Measurements from ENCODE around the gene RNF4.
A peak's percentile ranks its signal among the peaks of the same experiment; 100 is the strongest.
"Not testable (repeated sequence)": the region's sequence is repeated elsewhere in the genome, so short reads cannot be mapped to it uniquely, and the experiment has no call there.

RNF4 gene

GRCh38 chr4:2459589-2460349, 9.1 kb upstream of the RNF4 start:
- no peak for DNase-seq

DNA sequence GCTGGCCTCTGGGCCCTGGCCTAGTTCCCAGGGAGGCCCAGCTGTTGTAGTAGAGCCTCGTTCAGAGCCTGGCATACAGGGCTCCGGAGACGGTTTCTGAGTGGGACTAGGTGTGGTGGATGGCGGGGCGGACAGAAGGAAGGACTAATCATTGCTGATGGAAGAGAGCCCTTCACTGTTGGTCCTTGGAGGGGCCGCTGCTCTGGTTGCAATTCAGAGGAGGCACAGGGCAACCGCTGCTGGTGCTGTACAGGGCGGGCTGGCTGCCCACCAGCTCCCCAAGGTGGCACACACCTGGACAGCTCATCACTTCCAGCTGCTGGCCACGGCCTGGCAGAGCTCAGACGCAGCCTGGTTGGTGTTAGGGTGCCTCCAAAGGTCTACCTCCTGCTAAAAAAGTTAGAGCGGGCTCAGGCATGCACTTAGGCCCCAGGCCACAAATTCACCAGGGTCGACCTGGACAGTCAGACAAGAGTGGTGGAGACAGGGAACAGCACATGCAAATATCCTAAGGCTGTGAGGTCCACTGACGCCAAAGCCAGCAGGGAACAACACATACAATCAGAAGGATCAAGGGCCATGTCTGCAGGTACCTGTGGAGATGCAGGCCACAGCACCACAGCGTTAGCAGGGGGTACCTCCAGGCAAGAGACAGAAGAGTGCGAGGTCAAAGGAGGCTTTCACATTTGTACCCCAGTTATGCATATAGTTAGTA, 7.5 kb upstream of the RNF4 start:
- DNase-seq = peak in 1 of 2 experiments; percentile 24

GRCh38 chr4:2462218-2462991, 6.5 kb upstream of the RNF4 start:
- peak; percentile 36 to 85 for DNase-seq

DNA sequence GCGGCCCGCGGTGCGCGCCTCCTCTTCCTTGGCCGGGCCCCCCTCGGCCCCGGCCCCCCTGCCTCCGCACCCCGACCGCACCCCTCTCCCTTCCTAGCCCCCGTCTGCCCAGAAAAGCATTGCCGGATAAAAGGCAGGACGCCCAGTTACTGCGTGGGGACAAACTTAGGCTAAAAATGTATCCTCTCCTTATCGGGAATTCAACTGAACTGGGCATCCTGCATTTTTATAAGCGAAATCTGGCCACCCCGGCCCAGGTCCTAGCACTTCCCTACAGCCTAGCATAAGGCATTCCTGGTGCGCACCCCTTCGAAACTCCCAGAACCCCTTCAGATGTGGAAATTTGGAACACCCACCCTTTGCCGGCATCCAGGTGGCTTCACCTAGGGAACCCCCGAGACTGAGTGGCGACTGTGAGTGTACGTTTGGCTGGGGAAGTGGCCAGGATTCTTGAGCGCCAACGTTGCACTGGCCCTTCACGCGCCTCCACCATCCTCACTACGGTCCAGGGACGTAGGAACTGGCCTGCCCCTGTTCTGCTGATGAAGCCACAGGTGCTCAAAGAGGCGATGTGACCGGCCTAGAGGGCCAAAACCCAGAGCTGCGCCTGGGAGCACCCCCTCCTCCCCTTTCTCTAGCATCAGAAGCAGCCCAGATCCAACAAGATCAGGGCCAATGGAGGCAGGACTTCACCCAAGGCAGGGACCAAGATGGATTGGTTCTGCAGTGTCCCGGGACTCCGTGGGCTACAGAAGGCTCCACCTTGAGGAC, 5.7 kb upstream of the RNF4 start:
- DNase-seq = no peak

GRCh38 chr4:2465032-2465431, 3.9 kb upstream of the RNF4 start:
- no peak for DNase-seq

DNA sequence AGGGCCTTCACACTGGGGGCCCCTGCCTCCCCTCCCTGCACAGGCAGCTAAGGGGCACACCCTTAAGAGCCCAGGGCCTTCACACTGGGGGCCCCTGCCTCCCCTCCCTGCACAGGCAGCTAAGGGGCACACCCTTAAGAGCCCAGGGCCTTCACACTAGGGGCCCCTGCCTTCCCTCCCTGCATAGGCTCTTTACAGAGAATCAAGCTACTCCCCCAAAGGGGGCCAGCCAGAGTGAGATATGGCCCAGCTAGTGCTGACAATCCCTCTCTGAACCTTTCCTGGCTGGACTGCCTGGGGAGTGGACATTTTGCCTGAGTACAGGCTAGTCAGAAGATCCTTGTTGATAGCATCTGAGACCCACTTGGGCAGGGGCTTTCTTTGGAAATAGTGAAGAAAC, 3.4 kb upstream of the RNF4 start:
- not testable (repeated sequence) for DNase-seq

DNA sequence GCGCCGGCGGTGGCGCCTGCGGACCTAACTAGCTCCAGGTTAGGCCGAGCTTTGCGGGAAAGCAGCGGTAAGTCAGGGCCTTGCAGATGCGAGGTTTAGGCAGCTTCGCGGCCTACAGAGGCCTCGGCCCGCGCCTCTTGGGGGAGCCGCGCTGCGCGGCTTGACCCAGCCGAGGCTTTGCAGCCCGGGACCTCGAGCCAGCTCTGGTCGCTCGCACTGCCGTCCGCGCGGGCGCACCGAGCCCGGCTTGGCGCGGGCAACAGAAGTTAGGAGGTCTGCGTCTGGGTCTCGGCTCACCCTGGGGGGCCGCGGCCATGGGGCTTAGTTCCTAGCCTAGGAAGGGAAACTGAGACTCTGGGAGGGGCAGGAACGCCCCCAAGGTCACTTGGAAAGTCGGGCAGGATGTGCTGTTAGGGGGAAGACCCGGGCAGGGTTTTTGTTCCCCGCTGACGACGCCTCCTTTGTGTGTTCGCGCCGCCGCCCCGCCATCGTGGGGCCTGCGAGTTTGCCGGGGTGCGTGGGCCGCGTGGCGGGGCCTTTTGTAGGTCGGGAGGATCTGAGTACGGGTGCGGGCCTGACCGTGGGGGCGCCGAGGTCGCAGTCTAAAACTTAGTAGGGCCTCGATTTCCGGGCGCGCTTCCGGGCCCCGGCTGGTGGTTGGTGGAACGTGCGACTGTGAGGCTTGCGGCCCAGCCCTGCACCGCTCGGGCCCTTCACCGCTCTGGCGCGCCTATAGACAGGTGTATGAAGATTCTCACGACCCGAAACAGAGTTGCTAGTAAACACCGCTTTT, 482 bp downstream of the RNF4 start:
- peak in 1 of 2 experiments; percentile 56 for DNase-seq

GRCh38 chr4:2470791-2471190, 1.9 kb downstream of the RNF4 start:
- no peak for DNase-seq

GRCh38 chr4:2472187-2472586, 3.3 kb downstream of the RNF4 start:
- DNase-seq = no peak

GRCh38 chr4:2478229-2478628, 9.3 kb downstream of the RNF4 start:
- DNase-seq = no peak

DNA sequence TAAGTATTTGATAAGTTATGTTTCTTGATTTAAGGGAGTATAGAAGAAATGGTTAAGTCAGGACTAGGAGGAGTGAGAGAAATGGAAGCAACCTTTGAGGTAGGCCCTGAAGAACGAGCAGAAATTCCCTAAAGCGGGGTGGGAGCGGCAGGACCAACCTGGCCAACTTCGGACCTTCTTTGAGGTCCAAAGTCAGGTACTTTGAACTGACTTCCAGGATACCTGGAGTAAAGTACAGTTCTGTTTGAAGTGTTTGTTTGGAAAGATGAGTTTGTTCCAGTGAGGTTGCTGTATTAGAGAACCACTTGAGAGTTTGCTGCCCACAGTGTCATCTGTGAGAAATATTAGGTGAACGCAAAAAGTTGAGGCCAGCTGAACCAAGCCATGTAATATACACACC, 11.7 kb downstream of the RNF4 start:
- no peak for DNase-seq

- no peak for DNase-seq
Observed at GRCh38 chr4:2482192-2482591, 13.3 kb downstream of the RNF4 start.

DNA sequence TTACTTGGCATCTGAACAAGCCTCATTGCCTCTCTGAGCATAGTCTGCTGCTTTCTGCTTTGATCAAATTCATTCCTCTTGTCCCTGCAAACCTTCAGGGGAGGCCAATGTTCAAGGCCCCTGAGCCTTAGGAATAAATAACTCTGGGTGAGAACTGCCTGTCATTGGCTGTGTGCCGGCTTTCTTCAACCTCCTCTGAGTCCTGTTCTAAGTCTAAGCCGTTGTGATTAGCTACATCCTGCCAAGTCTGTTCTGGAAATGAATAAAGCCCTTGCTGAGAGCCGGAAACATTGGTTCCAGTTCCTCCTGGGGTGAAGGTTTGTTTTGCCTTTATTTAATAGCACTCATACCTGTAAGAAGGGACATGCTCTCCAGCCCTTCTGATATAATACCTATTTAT, 13.8 kb downstream of the RNF4 start:
- no peak for DNase-seq

DNA sequence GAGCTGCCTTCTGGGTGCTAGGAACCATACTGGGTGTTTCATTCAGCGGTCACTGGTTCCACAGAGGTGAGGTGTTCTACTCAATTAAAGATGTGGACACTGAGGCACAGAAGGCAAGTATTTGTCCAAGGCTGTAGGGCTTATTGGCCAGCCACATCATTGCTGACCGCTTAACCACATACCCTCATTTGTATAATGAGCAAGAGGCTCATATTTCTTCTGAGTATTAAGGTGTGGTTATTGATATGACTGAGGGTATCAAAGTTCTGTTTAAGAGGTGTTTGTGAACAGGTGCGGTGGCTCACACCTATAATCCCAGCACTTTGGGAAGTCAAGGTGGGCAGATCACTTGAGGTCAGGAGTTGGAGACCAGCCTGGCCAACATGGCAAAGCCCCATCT, 14.3 kb downstream of the RNF4 start:
- no peak for DNase-seq

GRCh38 chr4:2484185-2484584, 15.3 kb downstream of the RNF4 start:
- DNase-seq = no peak

DNA sequence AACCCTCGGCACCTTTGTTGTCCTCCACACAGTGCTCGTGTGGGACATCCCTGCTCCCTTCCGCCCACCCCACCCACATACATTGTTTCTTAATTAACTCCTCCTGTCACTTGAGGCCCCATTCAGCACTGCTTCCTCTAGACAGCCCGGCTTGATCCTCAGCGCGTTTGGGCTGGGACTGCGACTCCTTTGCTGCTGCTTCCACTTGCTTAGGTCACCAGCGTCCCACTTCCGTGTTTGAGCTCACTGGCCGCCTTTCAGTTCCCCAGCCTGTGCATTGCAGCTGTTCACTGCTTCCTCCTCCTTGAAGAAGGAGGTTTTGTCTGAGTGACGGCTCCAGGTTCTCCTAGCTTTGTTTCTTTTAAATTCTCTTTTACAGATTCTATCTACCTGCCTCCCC, 16.1 kb downstream of the RNF4 start:
- DNase-seq = no peak

DNA sequence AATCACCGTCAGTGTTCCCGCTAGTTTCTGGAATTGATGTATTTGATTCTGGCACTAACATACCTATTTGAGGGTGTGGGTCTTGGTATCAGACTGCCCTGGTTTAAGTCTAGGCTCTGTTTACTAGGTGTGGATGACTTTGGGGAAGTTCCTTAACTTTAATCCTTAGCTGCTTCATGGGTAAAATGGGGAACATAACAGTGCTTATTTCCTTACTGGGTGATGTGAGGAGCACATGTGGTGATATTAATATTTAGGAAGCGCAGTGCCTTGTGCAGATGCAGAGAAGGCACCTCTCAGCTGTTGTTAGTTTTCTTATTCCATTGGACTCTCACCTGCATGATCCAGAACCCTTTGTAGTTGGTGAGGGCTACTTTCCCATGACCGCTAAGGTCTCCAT, 17.1 kb downstream of the RNF4 start:
- no peak for DNase-seq

DNA sequence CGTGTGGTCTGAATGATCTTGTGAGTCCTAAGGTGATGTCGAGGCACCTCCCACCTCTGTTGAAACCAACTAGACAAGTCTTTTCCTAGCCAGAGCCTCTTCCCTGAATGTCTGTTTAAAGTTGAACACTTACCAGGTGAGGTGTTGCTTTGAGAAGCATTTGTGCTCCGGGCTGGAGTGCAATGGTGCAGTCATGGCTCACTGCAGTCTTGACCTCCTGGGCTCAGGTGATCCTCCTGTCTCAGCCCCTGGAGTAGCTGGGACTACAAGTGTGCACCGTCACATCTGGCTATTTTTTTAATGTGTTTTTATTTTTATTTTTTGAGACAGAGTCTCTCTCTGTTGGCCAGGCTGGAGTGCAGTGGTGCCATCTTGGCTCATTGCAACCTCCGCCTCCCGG, 18.1 kb downstream of the RNF4 start:
- DNase-seq = no peak

DNA sequence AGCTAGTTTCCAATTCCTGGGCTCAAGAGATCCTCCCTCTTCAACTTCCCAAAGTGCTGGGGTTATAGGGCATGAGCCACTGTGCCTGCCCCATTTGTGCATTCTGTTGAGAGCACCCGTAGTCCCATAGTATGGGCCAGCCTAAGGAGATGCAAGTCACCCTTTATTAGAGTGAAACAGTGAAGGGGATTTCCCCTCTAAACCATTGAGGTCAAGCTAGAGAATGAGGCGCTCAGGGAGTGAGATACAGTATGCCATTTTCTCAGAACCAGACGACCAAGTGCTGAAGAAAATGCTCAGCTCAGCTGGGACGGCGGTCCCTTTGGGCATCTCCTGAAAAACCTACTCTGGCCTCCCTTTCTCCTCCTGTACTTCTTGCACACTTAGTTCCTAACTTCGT, 18.7 kb downstream of the RNF4 start:
- no peak for DNase-seq

DNA sequence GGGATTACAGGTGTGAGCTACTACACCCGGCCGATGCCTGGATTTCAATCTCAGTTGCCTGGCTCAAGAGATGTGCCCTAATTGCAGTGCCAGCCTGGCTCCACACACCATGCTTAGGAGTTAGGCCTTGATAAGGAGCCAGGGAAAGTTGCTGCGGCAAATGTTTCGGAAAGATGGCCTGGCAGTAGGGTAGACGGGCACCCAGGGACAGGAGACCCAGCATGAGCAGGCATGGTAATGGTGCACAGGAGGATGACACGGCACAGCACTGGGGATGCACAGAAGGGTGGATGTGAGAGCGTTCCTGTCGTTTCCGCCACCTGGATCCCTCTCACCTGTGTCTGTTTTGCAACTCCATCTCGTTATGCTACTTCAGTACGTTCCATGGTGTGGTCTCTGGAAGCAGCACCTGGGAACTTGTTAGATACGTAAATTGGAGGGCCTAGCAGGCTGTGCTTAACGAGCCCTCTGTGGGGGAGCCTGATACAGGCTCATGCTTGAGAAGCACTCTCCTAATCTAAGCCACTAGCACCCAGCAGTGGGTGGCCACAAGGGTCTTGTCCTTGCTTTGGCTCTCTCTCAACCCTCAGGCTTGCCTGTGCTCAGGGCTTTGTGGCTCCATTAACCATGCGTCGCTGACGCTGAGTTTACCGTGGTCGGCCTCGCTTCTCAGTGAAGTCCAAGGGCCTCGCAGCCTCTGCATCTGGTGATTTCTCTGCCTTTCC, 20.3 kb downstream of the RNF4 start:
- DNase-seq = no peak

DNA sequence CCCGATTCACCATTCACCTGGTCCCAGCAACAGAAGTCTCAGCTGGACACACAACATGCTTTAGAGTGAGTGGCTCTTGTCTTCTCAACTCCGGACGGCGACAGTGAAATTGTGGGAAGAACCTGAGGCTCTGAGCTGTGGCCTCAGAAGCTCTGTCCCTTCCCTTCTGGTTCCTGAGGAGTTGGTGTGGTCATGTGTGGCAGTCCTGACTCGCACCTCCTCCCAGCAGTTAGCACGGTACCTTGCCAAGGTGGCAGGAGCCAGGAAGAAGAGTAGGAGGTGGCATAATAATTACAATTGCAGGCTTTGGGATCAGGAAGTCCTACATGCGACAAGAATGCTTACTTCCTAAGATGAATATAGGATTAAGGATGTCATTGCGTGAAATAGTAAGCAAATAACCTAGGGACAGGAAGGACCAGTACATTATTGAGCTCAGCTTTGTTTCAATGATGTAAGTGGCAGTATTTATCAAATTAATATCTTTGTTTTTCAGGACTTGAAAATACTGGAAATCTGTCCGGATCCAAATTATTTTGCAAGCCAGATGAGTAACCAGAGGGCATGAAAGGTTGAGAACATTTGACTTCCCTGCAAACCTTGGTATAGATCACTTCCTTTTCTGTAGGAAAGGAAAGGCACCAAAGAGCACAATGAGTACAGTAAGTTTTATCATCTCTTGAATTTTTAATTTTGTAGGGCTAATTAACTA, 21.1 kb downstream of the RNF4 start:
- no peak for DNase-seq
